ENCODE measurements around the gene HOXD8.

HOXD8 gene

DNA sequence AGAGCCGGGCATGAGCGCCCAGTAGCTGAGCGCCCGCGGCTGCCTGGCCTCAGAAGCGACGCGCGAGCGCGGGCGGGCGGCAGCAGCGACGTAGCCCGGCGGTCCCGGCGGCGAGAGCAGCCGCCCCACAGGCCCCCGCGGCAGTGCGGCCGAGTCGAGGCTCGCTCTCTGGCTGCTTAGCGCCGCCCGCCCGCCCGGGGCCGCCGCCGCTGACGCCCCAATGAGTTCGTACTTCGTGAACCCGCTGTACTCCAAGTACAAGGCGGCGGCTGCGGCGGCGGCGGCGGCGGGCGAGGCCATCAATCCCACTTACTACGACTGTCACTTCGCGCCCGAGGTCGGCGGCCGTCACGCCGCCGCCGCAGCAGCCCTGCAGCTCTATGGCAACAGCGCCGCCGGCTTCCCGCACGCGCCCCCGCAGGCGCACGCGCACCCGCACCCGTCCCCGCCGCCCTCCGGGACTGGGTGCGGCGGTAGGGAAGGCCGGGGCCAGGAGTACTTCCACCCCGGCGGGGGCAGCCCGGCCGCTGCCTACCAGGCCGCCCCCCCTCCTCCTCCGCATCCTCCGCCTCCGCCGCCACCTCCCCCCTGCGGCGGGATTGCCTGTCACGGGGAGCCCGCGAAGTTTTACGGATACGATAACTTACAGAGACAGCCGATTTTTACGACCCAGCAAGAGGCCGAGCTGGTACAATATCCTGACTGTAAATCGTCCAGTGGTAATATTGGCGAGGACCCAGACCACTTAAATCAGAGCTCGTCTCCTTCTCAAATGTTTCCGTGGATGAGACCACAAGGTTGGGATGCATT lies 847 bp downstream of the HOXD8 start (continued):
- 0 out of 2 replicates have a peak, but pooled peaks have one; percentile 53 for TF ChIP-seq KLF16 (tag by site-specific recombination; IDR thresholded peaks at IDR 0.05)
- TF ChIP-seq ZNF174 (tag by site-specific recombination; IDR thresholded peaks at IDR 0.05), result no peak
- TF ChIP-seq ZNF571 (tag by site-specific recombination; IDR thresholded peaks at IDR 0.05), result no peak
- no peak for TF ChIP-seq ZNF548 (tag by site-specific recombination; IDR thresholded peaks at IDR 0.05)
- TF ChIP-seq, protein P1, sequence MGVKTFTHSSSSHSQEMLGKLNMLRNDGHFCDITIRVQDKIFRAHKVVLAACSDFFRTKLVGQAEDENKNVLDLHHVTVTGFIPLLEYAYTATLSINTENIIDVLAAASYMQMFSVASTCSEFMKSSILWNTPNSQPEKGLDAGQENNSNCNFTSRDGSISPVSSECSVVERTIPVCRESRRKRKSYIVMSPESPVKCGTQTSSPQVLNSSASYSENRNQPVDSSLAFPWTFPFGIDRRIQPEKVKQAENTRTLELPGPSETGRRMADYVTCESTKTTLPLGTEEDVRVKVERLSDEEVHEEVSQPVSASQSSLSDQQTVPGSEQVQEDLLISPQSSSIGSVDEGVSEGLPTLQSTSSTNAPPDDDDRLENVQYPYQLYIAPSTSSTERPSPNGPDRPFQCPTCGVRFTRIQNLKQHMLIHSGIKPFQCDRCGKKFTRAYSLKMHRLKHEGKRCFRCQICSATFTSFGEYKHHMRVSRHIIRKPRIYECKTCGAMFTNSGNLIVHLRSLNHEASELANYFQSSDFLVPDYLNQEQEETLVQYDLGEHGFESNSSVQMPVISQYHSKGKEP (tag by site-specific recombination; IDR thresholded peaks at IDR 0.05), result peak; percentile 58; the same call in 1 of the 2 replicates
- peak; percentile 80 for TF ChIP-seq PATZ1 (tag by site-specific recombination; IDR thresholded peaks at IDR 0.05)
- TF ChIP-seq ZXDB (tag by site-specific recombination; IDR thresholded peaks at IDR 0.05), result peak; percentile 81

- Histone ChIP-seq H3K4me1 (ENCODE audit: control insufficient read depth, insufficient read depth, low read length) (peaks cover 13% of the 10 kb centered on the region; the same call in 1 of the 2 replicates), H3K4me3 (ENCODE audit: low read depth, low read length) (peak overlapping the region; percentile 56), H3K27ac (ENCODE audit: extremely low read depth, low read depth, low read length) (peak overlapping the region; percentile 98), H3K36me3 (ENCODE audit: control insufficient read depth in 2 of 2, insufficient read depth in 1 of 2, low read length in 2 of 2) (no peaks in the 10 kb centered on the region), H3K9me3 (ENCODE audit: control insufficient read depth, insufficient read depth, low read depth, low read length) (no peaks in the 10 kb centered on the region)
- ChIA-PET CTCF (interaction anchor here (0.5 to 3.1 kb wide), 17 partner anchors 9 to 1114 kb away, joined by 3 to 19 read pairs (median 4); no protein-coding TSS in a partner anchor), POLR2A (interaction anchor here (0.6 to 1.7 kb wide), 7 partner anchors 10 to 1017 kb away, joined by 3 to 6 read pairs (median 3); no protein-coding TSS in a partner anchor)
- TF ChIP-seq ZFHX2 (tag by site-specific recombination; conservative IDR thresholded peaks at IDR 0.05) (no peak), ZNF521 (tag by site-specific recombination; IDR thresholded peaks at IDR 0.05) (no peak), MEIS1 (CRISPR knock-in tag; IDR thresholded peaks at IDR 0.05; ENCODE audit: borderline replicate concordance) (no peak), ZBTB48 (tag by site-specific recombination; IDR thresholded peaks at IDR 0.05) (no peak), ZNF707 (tag by site-specific recombination; IDR thresholded peaks at IDR 0.05) (no peak), ZNF639 (tag by site-specific recombination; IDR thresholded peaks at IDR 0.05) (0 out of 2 replicates have a peak, but pooled peaks have one; percentile 6), IKZF3 (tag by site-specific recombination; IDR thresholded peaks at IDR 0.05) (peak; percentile 32; the same call in 1 of the 2 replicates), BCL11B (tag by site-specific recombination; IDR thresholded peaks at IDR 0.05; ENCODE audit: low read depth) (no peak), TSHZ1 (tag by site-specific recombination; IDR thresholded peaks at IDR 0.05; ENCODE audit: borderline replicate concordance) (no peak)
- TF ChIP-seq, protein P2, sequence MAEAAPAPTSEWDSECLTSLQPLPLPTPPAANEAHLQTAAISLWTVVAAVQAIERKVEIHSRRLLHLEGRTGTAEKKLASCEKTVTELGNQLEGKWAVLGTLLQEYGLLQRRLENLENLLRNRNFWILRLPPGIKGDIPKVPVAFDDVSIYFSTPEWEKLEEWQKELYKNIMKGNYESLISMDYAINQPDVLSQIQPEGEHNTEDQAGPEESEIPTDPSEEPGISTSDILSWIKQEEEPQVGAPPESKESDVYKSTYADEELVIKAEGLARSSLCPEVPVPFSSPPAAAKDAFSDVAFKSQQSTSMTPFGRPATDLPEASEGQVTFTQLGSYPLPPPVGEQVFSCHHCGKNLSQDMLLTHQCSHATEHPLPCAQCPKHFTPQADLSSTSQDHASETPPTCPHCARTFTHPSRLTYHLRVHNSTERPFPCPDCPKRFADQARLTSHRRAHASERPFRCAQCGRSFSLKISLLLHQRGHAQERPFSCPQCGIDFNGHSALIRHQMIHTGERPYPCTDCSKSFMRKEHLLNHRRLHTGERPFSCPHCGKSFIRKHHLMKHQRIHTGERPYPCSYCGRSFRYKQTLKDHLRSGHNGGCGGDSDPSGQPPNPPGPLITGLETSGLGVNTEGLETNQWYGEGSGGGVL (tag by site-specific recombination; IDR thresholded peaks at IDR 0.05), result no peak
- TF ChIP-seq, protein P3, sequence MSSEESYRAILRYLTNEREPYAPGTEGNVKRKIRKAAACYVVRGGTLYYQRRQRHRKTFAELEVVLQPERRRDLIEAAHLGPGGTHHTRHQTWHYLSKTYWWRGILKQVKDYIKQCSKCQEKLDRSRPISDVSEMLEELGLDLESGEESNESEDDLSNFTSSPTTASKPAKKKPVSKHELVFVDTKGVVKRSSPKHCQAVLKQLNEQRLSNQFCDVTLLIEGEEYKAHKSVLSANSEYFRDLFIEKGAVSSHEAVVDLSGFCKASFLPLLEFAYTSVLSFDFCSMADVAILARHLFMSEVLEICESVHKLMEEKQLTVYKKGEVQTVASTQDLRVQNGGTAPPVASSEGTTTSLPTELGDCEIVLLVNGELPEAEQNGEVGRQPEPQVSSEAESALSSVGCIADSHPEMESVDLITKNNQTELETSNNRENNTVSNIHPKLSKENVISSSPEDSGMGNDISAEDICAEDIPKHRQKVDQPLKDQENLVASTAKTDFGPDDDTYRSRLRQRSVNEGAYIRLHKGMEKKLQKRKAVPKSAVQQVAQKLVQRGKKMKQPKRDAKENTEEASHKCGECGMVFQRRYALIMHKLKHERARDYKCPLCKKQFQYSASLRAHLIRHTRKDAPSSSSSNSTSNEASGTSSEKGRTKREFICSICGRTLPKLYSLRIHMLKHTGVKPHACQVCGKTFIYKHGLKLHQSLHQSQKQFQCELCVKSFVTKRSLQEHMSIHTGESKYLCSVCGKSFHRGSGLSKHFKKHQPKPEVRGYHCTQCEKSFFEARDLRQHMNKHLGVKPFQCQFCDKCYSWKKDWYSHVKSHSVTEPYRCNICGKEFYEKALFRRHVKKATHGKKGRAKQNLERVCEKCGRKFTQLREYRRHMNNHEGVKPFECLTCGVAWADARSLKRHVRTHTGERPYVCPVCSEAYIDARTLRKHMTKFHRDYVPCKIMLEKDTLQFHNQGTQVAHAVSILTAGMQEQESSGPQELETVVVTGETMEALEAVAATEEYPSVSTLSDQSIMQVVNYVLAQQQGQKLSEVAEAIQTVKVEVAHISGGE (tag by site-specific recombination; conservative IDR thresholded peaks at IDR 0.05; ENCODE audit: low read depth), result peak; percentile 7; the same call in 1 of the 2 replicates
Measured at GRCh38 chr2:176130957-176131847, 1.7 kb downstream of the HOXD8 start.
